ENCODE results near the gene BET1L. TPM values are rescaled to one million over a fixed set of nuclear protein-coding genes. Genes with fewer than 3 reads are reported as not detected.
"Not testable (repeated sequence)": the region's sequence is repeated elsewhere in the genome, so short reads cannot be mapped to it uniquely, and the experiment has no call there.

The BET1L gene
- total and polyA plus RNA-seq, 2 experiments from 2014 or later, result 27.2 to 76.6 TPM

DNA sequence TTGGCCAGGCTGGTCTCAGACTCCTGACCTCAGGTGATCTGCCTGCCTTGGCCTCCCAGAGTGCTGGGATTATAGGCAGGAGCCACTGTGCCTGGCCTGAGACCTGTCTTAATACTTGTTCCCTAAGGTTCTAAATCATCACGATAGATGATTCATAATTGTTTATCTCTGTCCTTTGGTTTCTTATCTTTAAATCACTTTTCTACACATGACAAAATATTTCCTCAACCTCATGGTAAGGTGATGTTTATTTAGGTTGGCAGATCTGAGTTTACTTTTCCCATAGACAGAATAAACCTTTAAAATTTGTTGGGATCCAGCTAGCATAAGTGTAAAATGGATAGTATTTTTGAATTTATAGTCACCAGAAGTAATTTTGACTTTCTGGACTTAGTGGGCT, 33.1 kb upstream of the BET1L start:
- H3F3A ChIP-seq (ENCODE audit: insufficient read depth), result peaks cover 5% of the 10 kb centered on the region; the same call in 1 of the 2 replicates
- no peak overlapping the region for H3K27ac ChIP-seq
- peaks cover 85% of the 10 kb centered on the region for H3K79me2 ChIP-seq (ENCODE audit: insufficient read depth)
- peaks cover 37% of the 10 kb centered on the region for H3K36me3 ChIP-seq (ENCODE audit: low read depth)
- H3K27me3 ChIP-seq (replicated peaks; ENCODE audit: insufficient read depth), result no peaks in the 10 kb centered on the region
- H3K4me1 ChIP-seq (ENCODE audit: insufficient read depth), result peaks cover 12% of the 10 kb centered on the region; the same call in 1 of the 2 replicates
- no peak overlapping the region for H2AFZ ChIP-seq
- H3K4me3 ChIP-seq, result no peak overlapping the region
- H3K9ac ChIP-seq, result no peak overlapping the region
- no peak for TF ChIP-seq EZH2 (IDR thresholded peaks at IDR 0.05; ENCODE audit: insufficient read depth, poor library complexity, severe bottlenecking)
- TF ChIP-seq EZH2phosphoT487 (IDR thresholded peaks at IDR 0.05; ENCODE audit: insufficient read depth, low read depth), result no peak
- no peak overlapping the region for H3K4me2 ChIP-seq (ENCODE audit: unreplicated experiment)
- in situ Hi-C loops (cut with MboI), result no loop called here
- H3K9me2 ChIP-seq (ENCODE audit: insufficient read depth), result no peaks in the 10 kb centered on the region
- H4K20me1 ChIP-seq (ENCODE audit: insufficient read depth), result no peaks in the 10 kb centered on the region
- no peak for DNase-seq
- no peaks in the 10 kb centered on the region for H3K9me3 ChIP-seq (ENCODE audit: low read depth)
- WGBS, 2 experiments (ENCODE audit: low coverage in 1 of 2, low lambda C conversion rate in 2 of 2, missing lambda C conversion rate in 2 of 2), result 93 to 94% methylated on average over 1 of the region's 1 CpG

DNA sequence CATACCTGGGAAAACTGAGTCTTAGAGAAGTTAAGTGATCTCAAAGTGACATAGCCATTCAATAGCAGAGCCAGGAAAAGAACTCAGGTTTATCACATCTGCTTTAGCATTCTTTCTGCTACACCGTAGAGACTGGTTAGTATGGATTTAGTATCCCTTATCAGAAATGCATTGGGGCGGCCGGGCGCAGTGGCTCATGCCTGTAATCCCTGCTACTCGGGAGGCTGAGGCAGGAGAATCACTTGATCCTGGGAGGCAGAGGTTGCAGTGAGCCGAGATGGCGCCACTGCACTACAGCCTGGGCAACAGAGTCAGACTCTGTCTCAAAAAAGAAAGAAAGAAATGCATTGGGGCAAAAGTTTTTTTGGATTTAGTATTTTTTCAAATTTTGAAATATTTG, 31.1 kb upstream of the BET1L start:
- H3K36me3 ChIP-seq (ENCODE audit: low read depth), result peaks cover 18% of the 10 kb centered on the region
- H3K79me2 ChIP-seq (ENCODE audit: insufficient read depth), result peaks cover 82% of the 10 kb centered on the region
- H3K9ac ChIP-seq, result peak overlapping the region; percentile 94; the same call in 1 of the 2 replicates

DNA sequence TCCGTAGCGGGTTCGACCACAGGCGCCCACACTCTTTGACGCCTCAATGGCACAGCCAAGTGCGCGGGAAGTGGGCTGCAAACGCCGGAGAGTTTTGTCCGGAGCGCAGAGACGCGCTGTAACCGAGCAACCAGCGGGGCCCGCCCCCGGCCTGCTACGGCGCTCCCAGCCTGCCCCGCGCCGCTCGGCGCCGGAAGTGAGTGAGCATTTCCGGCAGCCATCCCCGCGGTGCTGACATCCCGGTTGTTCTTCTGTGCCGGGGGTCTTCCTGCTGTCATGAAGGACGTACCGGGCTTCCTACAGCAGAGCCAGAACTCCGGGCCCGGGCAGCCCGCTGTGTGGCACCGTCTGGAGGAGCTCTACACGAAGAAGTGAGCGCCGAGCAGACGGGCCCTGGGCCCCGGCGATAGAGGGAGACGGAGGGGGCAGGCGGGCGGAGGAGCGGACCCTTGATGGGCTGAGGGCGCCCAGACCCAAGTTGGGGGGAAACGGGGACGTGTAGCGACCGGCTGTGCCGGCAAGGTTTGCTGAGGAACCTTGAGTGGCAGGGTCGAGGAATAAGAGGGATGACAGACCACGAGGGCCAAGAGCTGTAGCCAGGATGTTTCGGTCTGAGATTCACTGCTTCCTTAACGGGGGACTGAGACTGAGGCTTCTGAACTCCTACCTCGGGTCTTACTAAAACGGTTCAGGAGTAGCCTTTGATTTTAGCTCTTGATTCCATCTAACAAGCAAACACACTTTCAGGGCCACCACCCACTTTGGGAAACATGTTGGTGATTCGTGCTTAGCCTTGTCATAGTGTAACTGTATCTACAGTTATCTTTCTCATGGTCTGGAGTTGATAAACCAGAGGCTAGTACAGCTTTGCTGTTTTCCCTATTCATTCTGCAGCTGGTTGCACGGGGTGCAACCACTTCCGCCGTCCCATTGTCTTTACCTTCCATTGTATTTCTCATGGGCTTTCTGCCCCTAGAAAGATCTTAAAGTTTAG, 29.9 kb upstream of the BET1L start, which contains the start of gene PSMD13:
TSS of gene PSMD13 (plus strand) at position 203 of the 994 bp plus-strand sequence. CDS start at position 277, 74 bp downstream.
- Histone ChIP-seq H3K79me2 (ENCODE audit: insufficient read depth) (peaks cover 72% of the 10 kb centered on the region), H3K27me3 (replicated peaks; ENCODE audit: insufficient read depth) (no peaks in the 10 kb centered on the region), H3K36me3 (ENCODE audit: low read depth) (peaks cover 8% of the 10 kb centered on the region), H3K4me3 (peak within 1 kb of the TSS; percentile 99), H3K9me3 (ENCODE audit: low read depth) (no peaks in the 10 kb centered on the region), H3K4me1 (ENCODE audit: insufficient read depth) (peaks cover 12% of the 10 kb centered on the region; the same call in 1 of the 2 replicates), H3K9me2 (ENCODE audit: insufficient read depth) (no peaks in the 10 kb centered on the region), H2AFZ (peak within 1 kb of the TSS; percentile 91), H3K9ac (peak within 1 kb of the TSS; percentile 94), H3F3A (ENCODE audit: insufficient read depth) (peaks cover 7% of the 10 kb centered on the region; the same call in 1 of the 2 replicates), H3K4me2 (ENCODE audit: unreplicated experiment) (peak within 1 kb of the TSS; percentile 96), H3K27ac (peak within 1 kb of the TSS; percentile 89), H4K20me1 (ENCODE audit: insufficient read depth) (no peaks in the 10 kb centered on the region)
- TF ChIP-seq EZH2 (IDR thresholded peaks at IDR 0.05; ENCODE audit: insufficient read depth, poor library complexity, severe bottlenecking), result no peak
- TF ChIP-seq EZH2phosphoT487 (IDR thresholded peaks at IDR 0.05; ENCODE audit: insufficient read depth, low read depth), result no peak
- WGBS, 2 experiments (ENCODE audit: low coverage in 1 of 2, low lambda C conversion rate in 2 of 2, missing lambda C conversion rate in 2 of 2), result 1 to 2% methylated on average over 59 to 62 of the region's 62 CpGs
- in situ Hi-C loops (cut with MboI), result no loop called here
- peak; percentile 97 for DNase-seq

More for the DNA sequence above, 31.1 kb upstream of the BET1L start:
- H3K27me3 ChIP-seq (replicated peaks; ENCODE audit: insufficient read depth); DNase-seq; H2AFZ ChIP-seq; H3K9me3 ChIP-seq (ENCODE audit: low read depth); in situ Hi-C loops (cut with MboI); H3K9me2 ChIP-seq (ENCODE audit: insufficient read depth); H4K20me1 ChIP-seq (ENCODE audit: insufficient read depth); H3K27ac ChIP-seq; H3F3A ChIP-seq (ENCODE audit: insufficient read depth): not testable (repeated sequence)
- WGBS, 2 experiments (ENCODE audit: low coverage in 1 of 2, low lambda C conversion rate in 2 of 2, missing lambda C conversion rate in 2 of 2), result 54% methylated on average over 7 of the region's 7 CpGs
- Histone ChIP-seq H3K4me3 (peak overlapping the region; percentile 99), H3K4me2 (ENCODE audit: unreplicated experiment) (peak overlapping the region; percentile 96), H3K4me1 (ENCODE audit: insufficient read depth) (peaks cover 12% of the 10 kb centered on the region; the same call in 1 of the 2 replicates)

DNA sequence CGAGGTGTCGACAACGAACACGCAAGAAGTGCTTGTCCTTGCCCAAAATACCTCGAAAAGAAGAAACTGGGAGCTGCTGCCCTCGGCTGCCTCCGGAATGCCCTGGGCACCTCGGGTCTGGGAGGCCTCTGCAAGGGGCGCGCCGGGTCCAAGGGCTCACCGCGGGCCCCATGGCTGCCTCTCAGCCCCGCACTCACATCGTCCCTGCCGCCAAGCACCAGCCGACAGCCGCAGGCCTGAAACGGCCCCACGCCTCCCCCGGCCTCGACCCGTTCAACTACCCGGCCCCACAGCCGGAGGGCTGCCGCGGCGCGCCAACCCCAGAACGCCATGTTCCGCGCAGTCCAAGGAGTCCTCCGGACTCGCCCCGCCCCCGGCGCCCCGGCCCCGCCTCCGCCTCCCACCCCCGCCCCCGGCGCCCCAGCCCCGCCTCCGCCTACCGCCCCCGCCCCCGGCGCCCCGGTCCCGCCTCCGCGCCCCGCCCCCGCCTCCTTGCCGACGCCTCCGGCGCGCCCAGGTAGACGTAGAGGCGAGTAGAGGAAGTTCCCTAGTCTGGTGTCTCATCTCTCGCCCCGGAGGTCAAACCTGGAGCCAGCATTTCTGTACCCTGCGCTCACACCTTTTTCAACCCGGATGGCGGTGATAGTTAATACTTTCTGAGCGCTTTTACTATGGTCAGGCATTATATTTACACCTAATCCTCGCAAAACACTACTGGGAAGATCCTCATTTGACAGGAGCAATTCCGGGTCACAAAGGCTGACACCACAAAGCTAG, 29.0 kb upstream of the BET1L start, which contains the start of gene SIRT3:
TSS of gene SIRT3 (minus strand) at position 346 of the 777 bp plus-strand sequence. CDS start at position 332, 14 bp downstream.
- peak within 1 kb of the TSS; percentile 91 for H2AFZ ChIP-seq
- H3K9me2 ChIP-seq (ENCODE audit: insufficient read depth), result no peaks in the 10 kb centered on the region
- peaks cover 1% of the 10 kb centered on the region; the same call in 1 of the 2 replicates for H3K36me3 ChIP-seq (ENCODE audit: low read depth)
- no peak for TF ChIP-seq EZH2 (IDR thresholded peaks at IDR 0.05; ENCODE audit: insufficient read depth, poor library complexity, severe bottlenecking)
- TF ChIP-seq EZH2phosphoT487 (IDR thresholded peaks at IDR 0.05; ENCODE audit: insufficient read depth, low read depth), result no peak
- peak within 1 kb of the TSS; percentile 96 for H3K4me2 ChIP-seq (ENCODE audit: unreplicated experiment)
- H3F3A ChIP-seq (ENCODE audit: insufficient read depth), result peaks cover 7% of the 10 kb centered on the region; the same call in 1 of the 2 replicates
- H3K79me2 ChIP-seq (ENCODE audit: insufficient read depth), result peaks cover 63% of the 10 kb centered on the region
- 1 to 3% methylated on average over 28 to 51 of the region's 70 CpGs for WGBS, 2 experiments (ENCODE audit: low coverage in 1 of 2, low lambda C conversion rate in 2 of 2, missing lambda C conversion rate in 2 of 2)
- peaks cover 12% of the 10 kb centered on the region; the same call in 1 of the 2 replicates for H3K4me1 ChIP-seq (ENCODE audit: insufficient read depth)
- in situ Hi-C loops (cut with MboI), result no loop called here
- H3K27me3 ChIP-seq (replicated peaks; ENCODE audit: insufficient read depth), result no peaks in the 10 kb centered on the region
- peak within 1 kb of the TSS; percentile 99 for H3K4me3 ChIP-seq
- DNase-seq, result peak; percentile 87
- peak within 1 kb of the TSS; percentile 94 for H3K9ac ChIP-seq
- no peaks in the 10 kb centered on the region for H4K20me1 ChIP-seq (ENCODE audit: insufficient read depth)
- H3K27ac ChIP-seq, result peak within 1 kb of the TSS; percentile 89
- no peaks in the 10 kb centered on the region for H3K9me3 ChIP-seq (ENCODE audit: low read depth)

Data from GM23248 (cell line).